GM10266 (cell line): Measurements from ENCODE around the gene KCNC4.

Experiments
- DNase-seq: peaks from one replicate; pipeline ENCODE4 v3.0.0; 2012; ENCODE audit errors: extremely low spot score
- CTCF ChIP-seq: IDR thresholded peaks from 2 replicates; pipeline ENCODE4 v1.5.1; 2012; ENCODE audit warnings: mild to moderate bottlenecking, low read depth; ENCODE audit not compliant: control insufficient read depth, insufficient read depth; ENCODE audit errors: missing control alignments

KCNC4 gene

GRCh38 chr1:110176299-110176956, 33.7 kb upstream of the KCNC4 start:
- TF ChIP-seq CTCF, result no peak
- no peak for DNase-seq

- no peak for TF ChIP-seq CTCF
- DNase-seq, result no peak
These were observed 32.3 kb upstream of the KCNC4 start for GRCh38 chr1:110177775-110178174.

- TF ChIP-seq CTCF, result no peak
- no peak for DNase-seq
These were observed 26.4 kb upstream of the KCNC4 start for GRCh38 chr1:110183642-110184167.

GRCh38 chr1:110184446-110184845, 25.7 kb upstream of the KCNC4 start:
- no peak for DNase-seq
- no peak for TF ChIP-seq CTCF

GRCh38 chr1:110185181-110185580, 24.9 kb upstream of the KCNC4 start:
- TF ChIP-seq CTCF, result no peak
- DNase-seq, result no peak

- no peak for DNase-seq
- no peak for TF ChIP-seq CTCF
These were observed 23.6 kb upstream of the KCNC4 start for GRCh38 chr1:110186558-110186957.

GRCh38 chr1:110187139-110187890, 22.8 kb upstream of the KCNC4 start:
- no peak for DNase-seq
- no peak for TF ChIP-seq CTCF
